ENCODE measurements around the gene NCOA4. TPM values are rescaled to one million over a fixed set of nuclear protein-coding genes. Genes with fewer than 3 reads are reported as not detected.
"Not testable (repeated sequence)": the region's sequence is repeated elsewhere in the genome, so short reads cannot be mapped to it uniquely, and the experiment has no call there.

NCOA4 gene
- total RNA-seq, 1 experiment from 2014 or later: 50.6 TPM

GRCh38 chr10:45997994-45998763 is 32.2 kb downstream of the NCOA4 start:
- intact Hi-C loops (cut with micrococcal nuclease; ENCODE audit: unreplicated experiment): no loop called here
- no TSS peak for BruUV-seq (replicated peaks)
- no peak for DNase-seq (ENCODE audit: low spot score)
- no peaks in the 10 kb centered on the region for H3K4me1 ChIP-seq (ENCODE audit: insufficient read depth, low read length, poor library complexity, severe bottlenecking)
- peaks cover 38% of the 10 kb centered on the region for H3K36me3 ChIP-seq (ENCODE audit: insufficient read depth, low read length, poor library complexity, severe bottlenecking)
- CTCF ChIA-PET: no interaction called here
- H3K9me3 ChIP-seq (ENCODE audit: low read depth, low read length, poor library complexity, severe bottlenecking): no peaks in the 10 kb centered on the region
- TF ChIP-seq EZH2 (IDR thresholded peaks at IDR 0.05; ENCODE audit: borderline replicate concordance, low read depth, low read length, poor library complexity, severe bottlenecking): no peak
- no peak for TF ChIP-seq CTCF (conservative IDR thresholded peaks at IDR 0.05; ENCODE audit: low read depth, low read length)
- H3K4me3 ChIP-seq (ENCODE audit: low read depth, low read length, poor library complexity, severe bottlenecking): no peak overlapping the region
- H3K27ac ChIP-seq (ENCODE audit: low read depth, low read length, poor library complexity, severe bottlenecking): no peak overlapping the region
- no peaks in the 10 kb centered on the region for H3K27me3 ChIP-seq (replicated peaks; ENCODE audit: insufficient read depth, low read depth, low read length, poor library complexity)
- POLR2A ChIA-PET (ENCODE audit: low non-redundant PET): no interaction called here

GRCh38 chr10:45997557-45997956 is 32.9 kb downstream of the NCOA4 start:
- H3K9me3 ChIP-seq (ENCODE audit: low read depth, low read length, poor library complexity, severe bottlenecking): no peaks in the 10 kb centered on the region
- TF ChIP-seq CTCF (conservative IDR thresholded peaks at IDR 0.05; ENCODE audit: low read depth, low read length) (no peak), EZH2 (IDR thresholded peaks at IDR 0.05; ENCODE audit: borderline replicate concordance, low read depth, low read length, poor library complexity, severe bottlenecking) (no peak)
- H3K4me1 ChIP-seq (ENCODE audit: insufficient read depth, low read length, poor library complexity, severe bottlenecking): no peaks in the 10 kb centered on the region
- no peak for DNase-seq (ENCODE audit: low spot score)
- no peaks in the 10 kb centered on the region for H3K27me3 ChIP-seq (replicated peaks; ENCODE audit: insufficient read depth, low read depth, low read length, poor library complexity)
- intact Hi-C loops (cut with micrococcal nuclease; ENCODE audit: unreplicated experiment): no loop called here
- POLR2A ChIA-PET (ENCODE audit: low non-redundant PET): no interaction called here
- CTCF ChIA-PET: no interaction called here
- peaks cover 32% of the 10 kb centered on the region for H3K36me3 ChIP-seq (ENCODE audit: insufficient read depth, low read length, poor library complexity, severe bottlenecking)
- BruUV-seq (replicated peaks): no TSS peak
- H3K4me3 ChIP-seq (ENCODE audit: low read depth, low read length, poor library complexity, severe bottlenecking): no peak overlapping the region
- H3K27ac ChIP-seq (ENCODE audit: low read depth, low read length, poor library complexity, severe bottlenecking): no peak overlapping the region

- DNase-seq (ENCODE audit: low spot score); H3K4me1 ChIP-seq (ENCODE audit: insufficient read depth, low read length, poor library complexity, severe bottlenecking); POLR2A ChIA-PET (ENCODE audit: low non-redundant PET); H3K27ac ChIP-seq (ENCODE audit: low read depth, low read length, poor library complexity, severe bottlenecking); intact Hi-C loops (cut with micrococcal nuclease; ENCODE audit: unreplicated experiment); BruUV-seq (replicated peaks); H3K27me3 ChIP-seq (replicated peaks; ENCODE audit: insufficient read depth, low read depth, low read length, poor library complexity); CTCF ChIA-PET; H3K9me3 ChIP-seq (ENCODE audit: low read depth, low read length, poor library complexity, severe bottlenecking); H3K4me3 ChIP-seq (ENCODE audit: low read depth, low read length, poor library complexity, severe bottlenecking): not testable (repeated sequence)
- peaks cover 11% of the 10 kb centered on the region for H3K36me3 ChIP-seq (ENCODE audit: insufficient read depth, low read length, poor library complexity, severe bottlenecking)
Observed at GRCh38 chr10:45985590-45985989, 44.8 kb downstream of the NCOA4 start.

- H3K4me3 ChIP-seq (ENCODE audit: low read depth, low read length, poor library complexity, severe bottlenecking); CTCF ChIA-PET; H3K27ac ChIP-seq (ENCODE audit: low read depth, low read length, poor library complexity, severe bottlenecking); H3K27me3 ChIP-seq (replicated peaks; ENCODE audit: insufficient read depth, low read depth, low read length, poor library complexity); DNase-seq (ENCODE audit: low spot score); intact Hi-C loops (cut with micrococcal nuclease; ENCODE audit: unreplicated experiment); POLR2A ChIA-PET (ENCODE audit: low non-redundant PET); BruUV-seq (replicated peaks); H3K4me1 ChIP-seq (ENCODE audit: insufficient read depth, low read length, poor library complexity, severe bottlenecking); H3K9me3 ChIP-seq (ENCODE audit: low read depth, low read length, poor library complexity, severe bottlenecking): not testable (repeated sequence)
- H3K36me3 ChIP-seq (ENCODE audit: insufficient read depth, low read length, poor library complexity, severe bottlenecking): peaks cover 11% of the 10 kb centered on the region
Observed at GRCh38 chr10:45984473-45984872, 46.0 kb downstream of the NCOA4 start.
